Heart left ventricle (tissue), 16 donors: ENCODE results near the gene ZIM2. TPM values are rescaled to one million over a fixed set of nuclear protein-coding genes. Genes with fewer than 3 reads are reported as not detected.

Source experiments
- ATAC-seq, 4 donors: fragments of 200-7000 bp; cut with Tn5 transposase; one replicate each; pipeline ENCODE4 v1.9.1; 2020 to 2022; ENCODE audit warnings: moderate library complexity in 4 of 4, mild to moderate bottlenecking in 3 of 4, moderate number of reproducible peaks in 1 of 4
- DNase-seq, 5 donors: peaks; one replicate each; pipeline ENCODE4 v3.0.0-alpha.2; 2020
- H3K27ac ChIP-seq, 12 donors: fragments of 200-600 bp; sonication (generic) in 4 of 12; one replicate each; pipeline versions ENCODE4 v1.5.0 to v1.8.0; 2016 to 2022; ENCODE audit warnings: mild to moderate bottlenecking in 2 of 12
- H3K27me3 ChIP-seq, 9 donors: fragments of 200-600 bp; sonication (generic) in 2 of 9; one replicate each; pipeline versions ENCODE4 v1.5.1 to v1.8.0; 2016 to 2022; ENCODE audit warnings: mild to moderate bottlenecking in 3 of 9
- H3K36me3 ChIP-seq, 9 donors: fragments of 200-600 bp; sonication (generic) in 2 of 9; one replicate each; pipeline versions ENCODE4 v1.5.0 to v1.8.0; 2018 to 2022; ENCODE audit warnings: mild to moderate bottlenecking in 2 of 9
- H3K4me1 ChIP-seq, 12 donors: fragments of 200-600 bp; sonication (generic) in 4 of 12; one replicate each; pipeline versions ENCODE4 v1.5.0 to v1.8.0; 2016 to 2022; ENCODE audit warnings: mild to moderate bottlenecking in 3 of 12
- H3K4me3 ChIP-seq, 12 donors: fragments of 200-600 bp; sonication (generic) in 4 of 12; one replicate each; pipeline versions ENCODE4 v1.5.0 to v1.8.0; 2017 to 2022; ENCODE audit warnings: mild to moderate bottlenecking in 9 of 12, moderate library complexity in 4 of 12
- H3K9me3 ChIP-seq, 12 donors: fragments of 200-600 bp; sonication (generic) in 4 of 12; one replicate each; pipeline versions ENCODE4 v1.5.0 to v1.8.0; 2016 to 2022; ENCODE audit warnings: mild to moderate bottlenecking in 1 of 12
- CTCF ChIP-seq, 12 donors: fragments of 200-600 bp; sonication (generic) in 4 of 12; IDR thresholded peaks; one replicate each; pipeline versions ENCODE4 v1.5.0 to v1.8.0; 2018 to 2022; ENCODE audit warnings: antibody characterized with exemption in 12 of 12, mild to moderate bottlenecking in 5 of 12
- POLR2A ChIP-seq, 2 donors: fragments of 450-650 bp; IDR thresholded peaks; one replicate each; pipeline ENCODE4 v1.6.1; 2017; ENCODE audit warnings: antibody characterized with exemption in 2 of 2, mild to moderate bottlenecking in 2 of 2, moderate library complexity in 2 of 2
- whole genome bisulfite sequencing, 4 donors: extraction: QIAGEN DNeasy Blood & Tissue Kit in 2 of 4; methylation state at CpG; one replicate each; pipeline versions ENCODE4 v1.1.5 to v1.1.7; 2013 to 2018; 5-methylcytosine and 5-hydroxymethylcytosine counted together
- intact Hi-C, 10 donors: fragments of 100-400 bp; cut with DNase I; formaldehyde crosslinking; loops; one replicate each; pipeline versions ENCODE4 v1.11.1 to v1.14.2; 2022
- polyA plus RNA-seq, 2 donors: library from polyadenylated mRNA; stranded (reverse); fragments of 200-250 nt; gene quantifications; one replicate each; pipeline ENCODE4 v1.2.3, GENCODE V29; 2013
- total RNA-seq, 9 donors: library from RNA; depleted of rRNA in 2 of 9; stranded (reverse); fragments of >200 nt in 2 of 9; fragmentation: NEBNext Ultra II Directional in 3 of 9; extraction: Animal tissue kit (Norgen Biotek cat#: 25700) in 3 of 9; gene quantifications; one replicate each; pipeline versions ENCODE4 v1.1.0 to v1.2.4, GENCODE V29; 2016 to 2023
- donor health status: ischemic (EF 13 %, LVEDD 7.1; RV severe dilation, severe dysfunction).
- donor health status: healthy with polysubstance abuse.
- donor health status: DM: no; HTN: yes; CAD: no.
- donor health status: DM: no; HTN: no; CAD: no.
- donor health status: ischemic (EF 25% LVEDD 6.9; RV normal size, moderate dysfunction).
- donor health status: ischemic (EF 25% LVEDD 5.7; RV mildly dilated, moderate dysfunction).
- donor health status: healthy.
- donor health status: DM: yes; HTN: yes; CAD: no.
- donor health status: ischemic (EF 35%, LVEDD 5.7; RV mildly dilated, moderate dysfunction).
- donor health status: nonischemic (EF 11% LVEDD 7.7; RV severe dilation, severe dysfunction).
- donor health status: DM: yes; HTN: yes; CAD: no.
- donor health status: PGD.
- donor health status: ischemic (EF 29% LVEDD 5.4; RV normal size, mild dysfunction).
- donor health status: nonischemic (EF 23%, LVEDD 6.1; RV moderate dilation, normal function).

Gene ZIM2
- total and polyA plus RNA-seq, 11 donors: 0.16 to 0.26 (median 0.20) TPM; not detected in 7

GRCh38 chr19:56813531-56813930 lies 27.0 kb downstream of the ZIM2 start:
- intact Hi-C loops: no loop called here
- ATAC-seq (no peak), DNase-seq (no peak)
- Histone ChIP-seq H3K36me3 (peaks cover 0 to 27% (median 13%) of the 10 kb centered on the region in 9 donors), H3K4me1 (no peaks in the 10 kb centered on the region), H3K27ac (no peak overlapping the region), H3K9me3 (peaks cover 0 to 5% (median 0%) of the 10 kb centered on the region in 12 donors), H3K27me3 (no peaks in the 10 kb centered on the region), H3K4me3 (no peak overlapping the region)
- TF ChIP-seq CTCF (IDR thresholded peaks at IDR 0.05) (no peak), POLR2A (IDR thresholded peaks at IDR 0.05) (no peak)
- 65 to 93% (median 83%) methylated on average over 5 of the region's 5 CpGs for WGBS, 4 donors

- intact Hi-C loops: no loop called here
- WGBS, 4 donors: 63 to 86% (median 73%) methylated on average over 6 of the region's 6 CpGs
- no peak for ATAC-seq
Observed at GRCh38 chr19:56811480-56811879, 29.0 kb downstream of the ZIM2 start.

GRCh38 chr19:56810260-56810659 lies 30.3 kb downstream of the ZIM2 start:
- Histone ChIP-seq H3K4me3 (no peak overlapping the region), H3K9me3 (peaks cover 0 to 29% (median 7%) of the 10 kb centered on the region in 12 donors), H3K27ac (no peak overlapping the region), H3K27me3 (no peaks in the 10 kb centered on the region), H3K36me3 (peaks cover 0 to 10% (median 0%) of the 10 kb centered on the region in 9 donors), H3K4me1 (no peaks in the 10 kb centered on the region)
- no peak for ATAC-seq
- WGBS, 4 donors: 89 to 97% (median 93%) methylated on average over 1 of the region's 1 CpG
- intact Hi-C loops: no loop called here
- DNase-seq: no peak
- TF ChIP-seq POLR2A (IDR thresholded peaks at IDR 0.05) (no peak), CTCF (IDR thresholded peaks at IDR 0.05) (no peak)

More at GRCh38 chr19:56811480-56811879, 29.0 kb downstream of the ZIM2 start:
- Histone ChIP-seq H3K4me3 (no peak overlapping the region), H3K4me1 (no peaks in the 10 kb centered on the region), H3K27me3 (no peaks in the 10 kb centered on the region), H3K9me3 (peaks cover 0 to 17% (median 2%) of the 10 kb centered on the region in 12 donors), H3K36me3 (peaks cover 0 to 10% (median 2%) of the 10 kb centered on the region in 9 donors), H3K27ac (no peak overlapping the region)
- no peak for DNase-seq
- no peak for TF ChIP-seq POLR2A (IDR thresholded peaks at IDR 0.05)
- no peak for TF ChIP-seq CTCF (IDR thresholded peaks at IDR 0.05)

- intact Hi-C loops: no loop called here
- 81 to 91% (median 86%) methylated on average over 3 of the region's 3 CpGs for WGBS, 4 donors
- no peak overlapping the region for H3K27ac ChIP-seq
- peaks cover 0 to 41% (median 7%) of the 10 kb centered on the region in 12 donors for H3K9me3 ChIP-seq
- ATAC-seq (no peak), DNase-seq (no peak)
- H3K27me3 ChIP-seq: no peaks in the 10 kb centered on the region
- H3K4me1 ChIP-seq: no peaks in the 10 kb centered on the region
- TF ChIP-seq POLR2A (IDR thresholded peaks at IDR 0.05) (no peak), CTCF (IDR thresholded peaks at IDR 0.05) (no peak)
- no peak overlapping the region for H3K4me3 ChIP-seq
- H3K36me3 ChIP-seq: peaks cover 0 to 10% (median 0%) of the 10 kb centered on the region in 9 donors
Observed at GRCh38 chr19:56808717-56809392, 31.7 kb downstream of the ZIM2 start.
